SU-DHL-6 (cell line): ENCODE measurements around the gene SETDB1.

Source experiments
- H2AFZ ChIP-seq: fragments of 200-600 bp; sonication (generic); 2 replicates; pipeline ENCODE4 v1.6.1; 2014; ENCODE audit warnings: low read depth, mild to moderate bottlenecking, moderate library complexity, mixed read lengths, antibody characterized with exemption, low read length; ENCODE audit not compliant: severe bottlenecking
- H3F3A ChIP-seq: fragments of 200-600 bp; shearing (Covaris generic); 2 replicates; pipeline ENCODE4 v1.6.0; 2016; ENCODE audit warnings: antibody characterized with exemption, mild to moderate bottlenecking; ENCODE audit not compliant: insufficient read depth
- H3K27ac ChIP-seq: fragments of 200-600 bp; sonication (generic); 2 replicates; pipeline ENCODE4 v1.5.1; 2016; ENCODE audit warnings: low read depth, mild to moderate bottlenecking, low read length, moderate library complexity, mixed read lengths
- H3K27me3 ChIP-seq: fragments of 200-600 bp; sonication (generic), shearing (Covaris generic); 2 replicates; pipeline ENCODE4 v1.6.0; 2014; ENCODE audit warnings: mild to moderate bottlenecking, low read length
- H3K36me3 ChIP-seq: fragments of 200-600 bp; sonication (generic); 2 replicates; pipeline ENCODE4 v1.6.1; 2014; ENCODE audit warnings: mild to moderate bottlenecking, low read length, mixed read lengths
- H3K4me2 ChIP-seq: fragments of 300-600, 200-600 bp; shearing (Covaris generic), sonication (generic); 2 replicates; pipeline ENCODE4 v1.6.0; 2014; ENCODE audit warnings: low read length, low read depth, mild to moderate bottlenecking; ENCODE audit not compliant: poor library complexity, severe bottlenecking
- H3K4me3 ChIP-seq: fragments of 200-600 bp; sonication (generic); 2 replicates; pipeline ENCODE4 v1.5.1; 2014; ENCODE audit warnings: antibody characterized with exemption, low read length, mild to moderate bottlenecking, mixed read lengths; ENCODE audit not compliant: insufficient read depth, poor library complexity, severe bottlenecking
- H3K79me2 ChIP-seq: fragments of 200-600 bp; sonication (generic); 2 replicates; pipeline ENCODE4 v1.6.1; 2014; ENCODE audit warnings: mild to moderate bottlenecking, low read length, moderate library complexity; ENCODE audit not compliant: insufficient read depth
- H3K9ac ChIP-seq: fragments of 200-600 bp; sonication (generic); 2 replicates; pipeline ENCODE4 v1.7.0; 2014; ENCODE audit warnings: mild to moderate bottlenecking, low read length
- H3K9me2 ChIP-seq: fragments of 200-600 bp; sonication (generic); replicated peaks from 2 replicates; pipeline ENCODE4 v1.6.1; 2014; ENCODE audit warnings: low read length; ENCODE audit not compliant: insufficient read depth
- H3K9me3 ChIP-seq: fragments of 200-600 bp; sonication (generic); 2 replicates; pipeline ENCODE4 v1.6.1; 2014; ENCODE audit warnings: low read length, mixed read lengths; ENCODE audit not compliant: insufficient read depth
- H4K20me1 ChIP-seq: fragments of 200-600 bp; sonication (generic); 2 replicates; pipeline ENCODE4 v1.6.1; 2014; ENCODE audit warnings: low read depth, mild to moderate bottlenecking, antibody characterized with exemption, low read length, moderate library complexity, mixed read lengths
- CTCF ChIP-seq: fragments of 200-600 bp; sonication (generic); IDR thresholded peaks from one replicate; pipeline ENCODE4 v1.5.1; 2017; ENCODE audit warnings: antibody characterized with exemption, mild to moderate bottlenecking, low read length, moderate library complexity; ENCODE audit not compliant: insufficient read depth, poor library complexity, severe bottlenecking
- EZH2phosphoT487 ChIP-seq: fragments of 200-600 bp; sonication (generic), shearing (Covaris generic); conservative IDR thresholded peaks from 2 replicates; pipeline ENCODE4 v1.6.1; 2018; ENCODE audit warnings: mild to moderate bottlenecking, antibody characterized with exemption, low read length, moderate library complexity, mixed read lengths

SETDB1 gene

GRCh38 chr1:151008244-151009205 is 82.4 kb downstream of the SETDB1 start, which contains the start of gene PRUNE1:
TSS of gene PRUNE1 (plus strand) at chr1:151008449. CDS start at chr1:151008633, 184 bp downstream.
- Histone ChIP-seq H3F3A (peaks cover 8% of the 10 kb centered on the region; the same call in 1 of the 2 replicates), H3K27ac (peak within 1 kb of the TSS; percentile 51), H3K9ac (peak within 1 kb of the TSS; percentile 83), H3K36me3 (no peaks in the 10 kb centered on the region), H3K4me3 (peak within 1 kb of the TSS; percentile 87), H4K20me1 (no peaks in the 10 kb centered on the region), H3K9me3 (no peaks in the 10 kb centered on the region), H2AFZ (peak within 1 kb of the TSS; percentile 85), H3K9me2 (no peaks in the 10 kb centered on the region), H3K79me2 (peaks cover 12% of the 10 kb centered on the region; the same call in 1 of the 2 replicates), H3K27me3 (no peaks in the 10 kb centered on the region), H3K4me2 (peak within 1 kb of the TSS; percentile 75)
- TF ChIP-seq EZH2phosphoT487 (no peak), CTCF (no peak)

- Histone ChIP-seq H3K27ac (no peak overlapping the region), H4K20me1 (no peaks in the 10 kb centered on the region), H2AFZ (peak overlapping the region; percentile 85), H3F3A (peaks cover 8% of the 10 kb centered on the region; the same call in 1 of the 2 replicates), H3K4me2 (peak overlapping the region; percentile 75), H3K9ac (peak overlapping the region; percentile 83), H3K9me3 (no peaks in the 10 kb centered on the region), H3K79me2 (peaks cover 12% of the 10 kb centered on the region; the same call in 1 of the 2 replicates), H3K4me3 (peak overlapping the region; percentile 87), H3K27me3 (no peaks in the 10 kb centered on the region), H3K9me2 (no peaks in the 10 kb centered on the region), H3K36me3 (no peaks in the 10 kb centered on the region)
- no peak for TF ChIP-seq CTCF
These were observed 83.0 kb downstream of the SETDB1 start for GRCh38 chr1:151009206-151009587.

GRCh38 chr1:151009674-151010345 is 83.6 kb downstream of the SETDB1 start:
- Histone ChIP-seq H2AFZ (no peak overlapping the region), H3K4me2 (peak overlapping the region; percentile 75), H3K79me2 (peaks cover 12% of the 10 kb centered on the region; the same call in 1 of the 2 replicates), H3K4me3 (peak overlapping the region; percentile 87), H4K20me1 (no peaks in the 10 kb centered on the region), H3F3A (peaks cover 8% of the 10 kb centered on the region; the same call in 1 of the 2 replicates), H3K9ac (peak overlapping the region; percentile 83), H3K27ac (no peak overlapping the region), H3K9me3 (no peaks in the 10 kb centered on the region), H3K27me3 (no peaks in the 10 kb centered on the region), H3K36me3 (no peaks in the 10 kb centered on the region), H3K9me2 (no peaks in the 10 kb centered on the region)
- TF ChIP-seq EZH2phosphoT487 (no peak), CTCF (no peak)
